Ovary (tissue), 3 donors: ENCODE data around the gene APOL6.

Experiments used
- POLR2A ChIP-seq: fragments of 450-650 bp; IDR thresholded peaks from one replicate; pipeline ENCODE4 v1.6.1; 2017; ENCODE audit warnings: antibody characterized with exemption, mild to moderate bottlenecking, moderate library complexity
- TF ChIP-seq, protein P1 (sequence below), 3 donors: fragments of 450-650 bp in 2 of 3; fragments of 200-600 bp in 1 of 3; IDR thresholded peaks; one replicate each; pipeline versions ENCODE4 v1.5.1 to v1.8.0; 2016 to 2022; ENCODE audit warnings: antibody characterized with exemption in 3 of 3, mild to moderate bottlenecking in 1 of 3
- donor health status: DM: no; HTN: no; CAD: no.

DNA sequence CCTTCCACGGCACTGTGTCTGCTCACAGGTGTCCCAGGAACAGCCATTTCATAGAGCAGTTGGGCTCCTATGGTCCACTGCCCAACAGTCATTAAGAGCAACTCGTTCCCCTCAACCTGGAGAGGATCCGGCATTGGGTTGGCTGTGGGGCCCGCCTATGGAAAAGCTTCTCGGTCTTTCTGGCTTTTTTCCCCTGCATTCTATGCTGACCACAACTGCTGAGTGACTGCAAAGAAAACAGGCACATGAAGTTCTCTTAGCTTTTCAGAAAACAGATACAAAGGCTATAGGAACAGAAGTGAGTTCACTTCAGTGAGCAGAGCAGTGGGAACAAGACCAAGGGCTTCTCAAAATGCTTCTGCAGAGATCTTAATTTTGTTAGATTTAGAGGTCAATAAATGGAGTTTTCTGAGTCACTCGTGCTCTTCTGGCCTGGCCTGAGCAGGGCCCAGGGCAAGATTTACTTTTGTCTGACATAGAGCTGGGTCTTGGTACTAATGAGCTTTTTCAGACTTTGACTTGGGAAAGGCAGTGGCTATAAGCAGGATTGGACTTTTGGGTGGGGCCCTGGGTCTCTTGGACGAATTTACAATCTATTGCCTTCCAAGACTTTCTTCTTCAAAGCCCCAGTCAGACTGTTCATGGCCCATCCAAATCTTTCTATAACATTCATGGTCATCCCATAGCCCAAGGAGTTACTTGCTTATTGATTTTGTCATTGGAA, 55.8 kb downstream of the APOL6 start:
- TF ChIP-seq, protein P1, sequence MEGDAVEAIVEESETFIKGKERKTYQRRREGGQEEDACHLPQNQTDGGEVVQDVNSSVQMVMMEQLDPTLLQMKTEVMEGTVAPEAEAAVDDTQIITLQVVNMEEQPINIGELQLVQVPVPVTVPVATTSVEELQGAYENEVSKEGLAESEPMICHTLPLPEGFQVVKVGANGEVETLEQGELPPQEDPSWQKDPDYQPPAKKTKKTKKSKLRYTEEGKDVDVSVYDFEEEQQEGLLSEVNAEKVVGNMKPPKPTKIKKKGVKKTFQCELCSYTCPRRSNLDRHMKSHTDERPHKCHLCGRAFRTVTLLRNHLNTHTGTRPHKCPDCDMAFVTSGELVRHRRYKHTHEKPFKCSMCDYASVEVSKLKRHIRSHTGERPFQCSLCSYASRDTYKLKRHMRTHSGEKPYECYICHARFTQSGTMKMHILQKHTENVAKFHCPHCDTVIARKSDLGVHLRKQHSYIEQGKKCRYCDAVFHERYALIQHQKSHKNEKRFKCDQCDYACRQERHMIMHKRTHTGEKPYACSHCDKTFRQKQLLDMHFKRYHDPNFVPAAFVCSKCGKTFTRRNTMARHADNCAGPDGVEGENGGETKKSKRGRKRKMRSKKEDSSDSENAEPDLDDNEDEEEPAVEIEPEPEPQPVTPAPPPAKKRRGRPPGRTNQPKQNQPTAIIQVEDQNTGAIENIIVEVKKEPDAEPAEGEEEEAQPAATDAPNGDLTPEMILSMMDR (IDR thresholded peaks at IDR 0.05) = no peak
- TF ChIP-seq POLR2A = no peak
